Measurements from ENCODE around the gene EEF1A1.
A peak's percentile ranks its signal among the peaks of the same experiment; 100 is the strongest.
"Not testable (repeated sequence)": the region's sequence is repeated elsewhere in the genome, so short reads cannot be mapped to it uniquely, and the experiment has no call there.

EEF1A1 gene

GRCh38 chr6:73520688-73521350 lies at the start of gene EEF1A1:
Gene EEF1A1 (minus strand): TSS chr6:73521032. CDS start chr6:73520026, 1,006 bp downstream.
- peak within 1 kb of the TSS; percentile 100 for H2AFZ ChIP-seq (ENCODE audit: low read depth, low read length)
- H3K9me3 ChIP-seq (ENCODE audit: low read length) = no peaks in the 10 kb centered on the region
- H3K4me1 ChIP-seq (ENCODE audit: insufficient read depth, low read length) = peaks cover 27% of the 10 kb centered on the region
- H3K36me3 ChIP-seq (ENCODE audit: insufficient read depth, low read length) = peaks cover 34% of the 10 kb centered on the region
- no peaks in the 10 kb centered on the region for H3K27me3 ChIP-seq (ENCODE audit: insufficient read depth, low read length)
- H3K4me3 ChIP-seq (ENCODE audit: low read length) = peak within 1 kb of the TSS; percentile 86

GRCh38 chr6:73569121-73569520 lies 48.3 kb upstream of the EEF1A1 start:
- no peaks in the 10 kb centered on the region for H3K27me3 ChIP-seq (ENCODE audit: insufficient read depth, low read length)
- no peak overlapping the region for H3K4me3 ChIP-seq (ENCODE audit: low read length)
- no peak overlapping the region for H2AFZ ChIP-seq (ENCODE audit: low read depth, low read length)
- no peaks in the 10 kb centered on the region for H3K9me3 ChIP-seq (ENCODE audit: low read length)
- no peaks in the 10 kb centered on the region for H3K36me3 ChIP-seq (ENCODE audit: insufficient read depth, low read length)
- H3K4me1 ChIP-seq (ENCODE audit: insufficient read depth, low read length) = peaks cover 22% of the 10 kb centered on the region

GRCh38 chr6:73566954-73567591 lies 46.2 kb upstream of the EEF1A1 start:
- H3K27me3 ChIP-seq (ENCODE audit: insufficient read depth, low read length) = no peaks in the 10 kb centered on the region
- H3K9me3 ChIP-seq (ENCODE audit: low read length) = no peaks in the 10 kb centered on the region
- no peak overlapping the region for H3K4me3 ChIP-seq (ENCODE audit: low read length)
- no peak overlapping the region for H2AFZ ChIP-seq (ENCODE audit: low read depth, low read length)
- no peaks in the 10 kb centered on the region for H3K36me3 ChIP-seq (ENCODE audit: insufficient read depth, low read length)
- H3K4me1 ChIP-seq (ENCODE audit: insufficient read depth, low read length) = peaks cover 22% of the 10 kb centered on the region

GRCh38 chr6:73566486-73566871 lies 45.6 kb upstream of the EEF1A1 start:
- H3K36me3 ChIP-seq (ENCODE audit: insufficient read depth, low read length); H3K9me3 ChIP-seq (ENCODE audit: low read length); H3K27me3 ChIP-seq (ENCODE audit: insufficient read depth, low read length); H3K4me3 ChIP-seq (ENCODE audit: low read length); H2AFZ ChIP-seq (ENCODE audit: low read depth, low read length): not testable (repeated sequence)
- H3K4me1 ChIP-seq (ENCODE audit: insufficient read depth, low read length) = peaks cover 22% of the 10 kb centered on the region

GRCh38 chr6:73565767-73566485 lies 45.1 kb upstream of the EEF1A1 start:
- H3K4me1 ChIP-seq (ENCODE audit: insufficient read depth, low read length) = peaks cover 24% of the 10 kb centered on the region
- H3K36me3 ChIP-seq (ENCODE audit: insufficient read depth, low read length) = no peaks in the 10 kb centered on the region
- no peak overlapping the region for H3K4me3 ChIP-seq (ENCODE audit: low read length)
- H3K27me3 ChIP-seq (ENCODE audit: insufficient read depth, low read length) = no peaks in the 10 kb centered on the region
- no peaks in the 10 kb centered on the region for H3K9me3 ChIP-seq (ENCODE audit: low read length)
- peak overlapping the region; percentile 3 for H2AFZ ChIP-seq (ENCODE audit: low read depth, low read length)

GRCh38 chr6:73564578-73565345 lies 43.9 kb upstream of the EEF1A1 start:
- H3K36me3 ChIP-seq (ENCODE audit: insufficient read depth, low read length) = no peaks in the 10 kb centered on the region
- no peak overlapping the region for H3K4me3 ChIP-seq (ENCODE audit: low read length)

GRCh38 chr6:73562558-73562957 lies 41.7 kb upstream of the EEF1A1 start:
- Histone ChIP-seq H3K4me1 (ENCODE audit: insufficient read depth, low read length) (peaks cover 41% of the 10 kb centered on the region), H3K27me3 (ENCODE audit: insufficient read depth, low read length) (no peaks in the 10 kb centered on the region), H3K36me3 (ENCODE audit: insufficient read depth, low read length) (no peaks in the 10 kb centered on the region), H3K4me3 (ENCODE audit: low read length) (no peak overlapping the region), H2AFZ (ENCODE audit: low read depth, low read length) (no peak overlapping the region), H3K9me3 (ENCODE audit: low read length) (no peaks in the 10 kb centered on the region)

More at GRCh38 chr6:73564578-73565345, 43.9 kb upstream of the EEF1A1 start:
- no peaks in the 10 kb centered on the region for H3K9me3 ChIP-seq (ENCODE audit: low read length)
- no peak overlapping the region for H2AFZ ChIP-seq (ENCODE audit: low read depth, low read length)
- peaks cover 32% of the 10 kb centered on the region for H3K4me1 ChIP-seq (ENCODE audit: insufficient read depth, low read length)
- no peaks in the 10 kb centered on the region for H3K27me3 ChIP-seq (ENCODE audit: insufficient read depth, low read length)

- Histone ChIP-seq H2AFZ (ENCODE audit: low read depth, low read length) (peak overlapping the region; percentile 80), H3K9me3 (ENCODE audit: low read length) (no peaks in the 10 kb centered on the region), H3K4me1 (ENCODE audit: insufficient read depth, low read length) (peaks cover 40% of the 10 kb centered on the region), H3K27me3 (ENCODE audit: insufficient read depth, low read length) (no peaks in the 10 kb centered on the region), H3K4me3 (ENCODE audit: low read length) (no peak overlapping the region), H3K36me3 (ENCODE audit: insufficient read depth, low read length) (no peaks in the 10 kb centered on the region)
Observed at GRCh38 chr6:73560853-73561407, 40.1 kb upstream of the EEF1A1 start.

GRCh38 chr6:73560182-73560732 lies 39.4 kb upstream of the EEF1A1 start:
- H3K4me3 ChIP-seq (ENCODE audit: low read length) = no peak overlapping the region
- H2AFZ ChIP-seq (ENCODE audit: low read depth, low read length) = peak overlapping the region; percentile 80
- H3K27me3 ChIP-seq (ENCODE audit: insufficient read depth, low read length) = no peaks in the 10 kb centered on the region
- H3K36me3 ChIP-seq (ENCODE audit: insufficient read depth, low read length) = no peaks in the 10 kb centered on the region
- no peaks in the 10 kb centered on the region for H3K9me3 ChIP-seq (ENCODE audit: low read length)
- peaks cover 33% of the 10 kb centered on the region for H3K4me1 ChIP-seq (ENCODE audit: insufficient read depth, low read length)

GRCh38 chr6:73559399-73559794 lies 38.6 kb upstream of the EEF1A1 start:
- H3K27me3 ChIP-seq (ENCODE audit: insufficient read depth, low read length); H3K9me3 ChIP-seq (ENCODE audit: low read length); H3K4me3 ChIP-seq (ENCODE audit: low read length); H2AFZ ChIP-seq (ENCODE audit: low read depth, low read length); H3K36me3 ChIP-seq (ENCODE audit: insufficient read depth, low read length): not testable (repeated sequence)
- H3K4me1 ChIP-seq (ENCODE audit: insufficient read depth, low read length) = peaks cover 29% of the 10 kb centered on the region

GRCh38 chr6:73558624-73559398 lies 38.0 kb upstream of the EEF1A1 start:
- Histone ChIP-seq H3K27me3 (ENCODE audit: insufficient read depth, low read length) (no peaks in the 10 kb centered on the region), H3K4me3 (ENCODE audit: low read length) (no peak overlapping the region), H3K36me3 (ENCODE audit: insufficient read depth, low read length) (no peaks in the 10 kb centered on the region), H2AFZ (ENCODE audit: low read depth, low read length) (no peak overlapping the region), H3K4me1 (ENCODE audit: insufficient read depth, low read length) (peaks cover 29% of the 10 kb centered on the region), H3K9me3 (ENCODE audit: low read length) (no peaks in the 10 kb centered on the region)

GRCh38 chr6:73556836-73557235 lies 36.0 kb upstream of the EEF1A1 start:
- Histone ChIP-seq H2AFZ (ENCODE audit: low read depth, low read length) (peak overlapping the region; percentile 87), H3K9me3 (ENCODE audit: low read length) (no peaks in the 10 kb centered on the region)

More at GRCh38 chr6:73556836-73557235, 36.0 kb upstream of the EEF1A1 start:
- H3K27me3 ChIP-seq (ENCODE audit: insufficient read depth, low read length) = no peaks in the 10 kb centered on the region
- no peak overlapping the region for H3K4me3 ChIP-seq (ENCODE audit: low read length)
- H3K36me3 ChIP-seq (ENCODE audit: insufficient read depth, low read length) = no peaks in the 10 kb centered on the region
- peaks cover 29% of the 10 kb centered on the region for H3K4me1 ChIP-seq (ENCODE audit: insufficient read depth, low read length)
